KMS-11 (cell line): ENCODE measurements around the gene VPS52.
"Not testable (repeated sequence)": the region's sequence is repeated elsewhere in the genome, so short reads cannot be mapped to it uniquely, and the experiment has no call there.

Source experiments
- H2AFZ ChIP-seq: fragments of 200-600 bp; sonication (generic); 2 replicates; pipeline ENCODE4 v1.6.1; 2016; ENCODE audit warnings: antibody characterized with exemption, mixed run types, low read depth
- H3K27ac ChIP-seq: fragments of 200-600 bp; sonication (generic); 2 replicates; pipeline ENCODE4 v1.6.1; 2016; ENCODE audit warnings: mild to moderate bottlenecking, mixed run types
- H3K27me3 ChIP-seq: fragments of 200-600 bp; sonication (generic); 2 replicates; pipeline ENCODE4 v1.6.1; 2017; ENCODE audit warnings: mild to moderate bottlenecking, low read depth, mixed run types, moderate library complexity; ENCODE audit not compliant: insufficient read depth
- H3K36me3 ChIP-seq: fragments of 200-600 bp; sonication (generic); 2 replicates; pipeline ENCODE4 v1.6.1; 2017; ENCODE audit warnings: mild to moderate bottlenecking, mixed run types; ENCODE audit not compliant: insufficient read depth
- H3K4me1 ChIP-seq: fragments of 200-600 bp; sonication (generic); 2 replicates; pipeline ENCODE4 v1.6.1; 2016; ENCODE audit warnings: mild to moderate bottlenecking, low read depth, mixed run types; ENCODE audit not compliant: poor library complexity, severe bottlenecking
- H3K4me2 ChIP-seq: fragments of 200-600 bp; sonication (generic); 2 replicates; pipeline ENCODE4 v1.7.0; 2016; ENCODE audit warnings: mild to moderate bottlenecking, mixed run types
- H3K4me3 ChIP-seq: fragments of 200-600 bp; sonication (generic); IDR thresholded peaks from 2 replicates; pipeline ENCODE4 v1.6.1; 2017; ENCODE audit warnings: low read depth, low read length, mixed read lengths; ENCODE audit not compliant: insufficient read depth
- H3K79me2 ChIP-seq: fragments of 200-600 bp; sonication (generic); 2 replicates; pipeline ENCODE4 v1.6.1; 2016; ENCODE audit warnings: low read depth, mixed run types; ENCODE audit not compliant: insufficient read depth
- H3K9ac ChIP-seq: fragments of 200-600 bp; sonication (generic); 2 replicates; pipeline ENCODE4 v1.6.1; 2016; ENCODE audit warnings: mild to moderate bottlenecking, mixed run types
- H4K20me1 ChIP-seq: fragments of 200-600 bp; sonication (generic); 2 replicates; pipeline ENCODE4 v1.6.1; 2016; ENCODE audit warnings: mild to moderate bottlenecking, mixed run types; ENCODE audit not compliant: insufficient read depth
- CTCF ChIP-seq: fragments of 200-600 bp; sonication (generic); conservative IDR thresholded peaks from 2 replicates; pipeline ENCODE4 v1.6.1; 2017; ENCODE audit warnings: low read depth, mild to moderate bottlenecking, antibody characterized with exemption, low read length, moderate library complexity, mixed read lengths

VPS52 gene

GRCh38 chr6:33273129-33273923 is 1.6 kb upstream of the VPS52 start:
- Histone ChIP-seq H3K79me2 (peaks cover 42% of the 10 kb centered on the region), H2AFZ (no peak overlapping the region), H3K36me3 (peaks cover 29% of the 10 kb centered on the region; the same call in 1 of the 2 replicates), H3K4me3 (no peak overlapping the region), H4K20me1 (peaks cover 16% of the 10 kb centered on the region; the same call in 1 of the 2 replicates), H3K27me3 (no peaks in the 10 kb centered on the region), H3K4me2 (peak overlapping the region; percentile 66), H3K27ac (peak overlapping the region; percentile 85), H3K4me1 (peaks cover 27% of the 10 kb centered on the region), H3K9ac (peak overlapping the region; percentile 91; the same call in 1 of the 2 replicates)
- TF ChIP-seq CTCF = no peak

- peaks cover 16% of the 10 kb centered on the region; the same call in 1 of the 2 replicates for H4K20me1 ChIP-seq
- peak overlapping the region; percentile 91 for H3K9ac ChIP-seq
- peak overlapping the region; percentile 2 for H3K4me3 ChIP-seq
- peaks cover 29% of the 10 kb centered on the region; the same call in 1 of the 2 replicates for H3K36me3 ChIP-seq
- H3K27me3 ChIP-seq = no peaks in the 10 kb centered on the region
- peak overlapping the region; percentile 85 for H3K27ac ChIP-seq
- peaks cover 42% of the 10 kb centered on the region for H3K79me2 ChIP-seq
- TF ChIP-seq CTCF = no peak
- H3K4me1 ChIP-seq = peaks cover 27% of the 10 kb centered on the region
- H2AFZ ChIP-seq = peak overlapping the region; percentile 89; the same call in 1 of the 2 replicates
- H3K4me2 ChIP-seq = peak overlapping the region; percentile 66
These were observed 826 bp upstream of the VPS52 start for GRCh38 chr6:33272275-33273128.

- Histone ChIP-seq H2AFZ (peak overlapping the region; percentile 89), H3K27ac (peak overlapping the region; percentile 85), H3K4me1 (peaks cover 27% of the 10 kb centered on the region), H3K27me3 (no peaks in the 10 kb centered on the region), H4K20me1 (peaks cover 16% of the 10 kb centered on the region; the same call in 1 of the 2 replicates), H3K36me3 (peaks cover 31% of the 10 kb centered on the region; the same call in 1 of the 2 replicates), H3K79me2 (peaks cover 42% of the 10 kb centered on the region), H3K4me2 (peak overlapping the region; percentile 52; the same call in 1 of the 2 replicates), H3K4me3 (peak overlapping the region; percentile 11), H3K9ac (peak overlapping the region; percentile 91)
- TF ChIP-seq CTCF = no peak
These were observed 584 bp downstream of the VPS52 start for GRCh38 chr6:33271117-33271467.

GRCh38 chr6:33264015-33264414 is 7.7 kb downstream of the VPS52 start:
- Histone ChIP-seq H3K79me2 (no peaks in the 10 kb centered on the region), H3K27ac (no peak overlapping the region), H2AFZ (no peak overlapping the region), H4K20me1 (no peaks in the 10 kb centered on the region), H3K9ac (no peak overlapping the region), H3K4me3 (no peak overlapping the region), H3K4me1 (no peaks in the 10 kb centered on the region), H3K36me3 (peaks cover 2% of the 10 kb centered on the region), H3K4me2 (no peak overlapping the region), H3K27me3 (no peaks in the 10 kb centered on the region)
- no peak for TF ChIP-seq CTCF

GRCh38 chr6:33262490-33262889 is 9.2 kb downstream of the VPS52 start:
- H3K4me3 ChIP-seq, H4K20me1 ChIP-seq, H2AFZ ChIP-seq, H3K36me3 ChIP-seq, H3K4me2 ChIP-seq, H3K4me1 ChIP-seq, H3K27ac ChIP-seq, H3K79me2 ChIP-seq, H3K9ac ChIP-seq, H3K27me3 ChIP-seq: not testable (repeated sequence)
